Measurements from ENCODE around the gene SLC25A25. TPM values are rescaled to one million over a fixed set of nuclear protein-coding genes. Genes with fewer than 3 reads are reported as not detected.

SLC25A25 gene
- total and polyA plus RNA-seq, 2 experiments from 2014 or later: 8.2 to 20.2 TPM

- H3K27me3 ChIP-seq (replicated peaks; ENCODE audit: insufficient read depth): no peaks in the 10 kb centered on the region
- in situ Hi-C loops (cut with MboI): no loop called here
- H3K79me2 ChIP-seq (ENCODE audit: insufficient read depth): no peaks in the 10 kb centered on the region
- H2AFZ ChIP-seq: no peak overlapping the region
- no peak overlapping the region for H3K4me3 ChIP-seq
- no peak overlapping the region for H3K27ac ChIP-seq
- WGBS, 2 experiments (ENCODE audit: low coverage in 1 of 2, low lambda C conversion rate in 2 of 2, missing lambda C conversion rate in 2 of 2): 37 to 49% methylated on average over 8 of the region's 8 CpGs
- no peaks in the 10 kb centered on the region for H3K9me2 ChIP-seq (ENCODE audit: insufficient read depth)
- H3K9me3 ChIP-seq (ENCODE audit: low read depth): no peaks in the 10 kb centered on the region
- 0 out of 2 replicates have a peak, but pooled peaks cover 3% of the 10 kb centered on the region for H3K4me1 ChIP-seq (ENCODE audit: insufficient read depth)
- no peaks in the 10 kb centered on the region for H3K36me3 ChIP-seq (ENCODE audit: low read depth)
- H3F3A ChIP-seq (ENCODE audit: insufficient read depth): no peaks in the 10 kb centered on the region
- no peaks in the 10 kb centered on the region for H4K20me1 ChIP-seq (ENCODE audit: insufficient read depth)
- no peak for DNase-seq
- no peak overlapping the region for H3K9ac ChIP-seq
- TF ChIP-seq EZH2phosphoT487 (IDR thresholded peaks at IDR 0.05; ENCODE audit: insufficient read depth, low read depth) (no peak), EZH2 (IDR thresholded peaks at IDR 0.05; ENCODE audit: insufficient read depth, poor library complexity, severe bottlenecking) (no peak)
- no peak overlapping the region for H3K4me2 ChIP-seq (ENCODE audit: unreplicated experiment)
Measured at GRCh38 chr9:128145536-128145935, 77.5 kb downstream of the SLC25A25 start.

GRCh38 chr9:128145951-128146351 lies 77.9 kb downstream of the SLC25A25 start:
- Histone ChIP-seq H3K4me2 (ENCODE audit: unreplicated experiment) (no peak overlapping the region), H2AFZ (no peak overlapping the region), H3K36me3 (ENCODE audit: low read depth) (no peaks in the 10 kb centered on the region), H3K9me3 (ENCODE audit: low read depth) (no peaks in the 10 kb centered on the region), H3K4me3 (no peak overlapping the region), H3K27ac (no peak overlapping the region), H3K9me2 (ENCODE audit: insufficient read depth) (no peaks in the 10 kb centered on the region), H3F3A (ENCODE audit: insufficient read depth) (no peaks in the 10 kb centered on the region), H3K27me3 (replicated peaks; ENCODE audit: insufficient read depth) (no peaks in the 10 kb centered on the region), H4K20me1 (ENCODE audit: insufficient read depth) (no peaks in the 10 kb centered on the region), H3K9ac (no peak overlapping the region), H3K4me1 (ENCODE audit: insufficient read depth) (0 out of 2 replicates have a peak, but pooled peaks cover 3% of the 10 kb centered on the region), H3K79me2 (ENCODE audit: insufficient read depth) (no peaks in the 10 kb centered on the region)
- no peak for DNase-seq
- in situ Hi-C loops (cut with MboI): no loop called here
- no peak for TF ChIP-seq EZH2 (IDR thresholded peaks at IDR 0.05; ENCODE audit: insufficient read depth, poor library complexity, severe bottlenecking)
- no peak for TF ChIP-seq EZH2phosphoT487 (IDR thresholded peaks at IDR 0.05; ENCODE audit: insufficient read depth, low read depth)
- 54 to 57% methylated on average over 10 to 13 of the region's 13 CpGs for WGBS, 2 experiments (ENCODE audit: low coverage in 1 of 2, low lambda C conversion rate in 2 of 2, missing lambda C conversion rate in 2 of 2)

GRCh38 chr9:128146591-128147120 lies 78.6 kb downstream of the SLC25A25 start:
- H3K9me2 ChIP-seq (ENCODE audit: insufficient read depth): no peaks in the 10 kb centered on the region
- H3K4me2 ChIP-seq (ENCODE audit: unreplicated experiment): no peak overlapping the region
- H3K36me3 ChIP-seq (ENCODE audit: low read depth): no peaks in the 10 kb centered on the region
- 77 to 86% methylated on average over 7 to 8 of the region's 8 CpGs for WGBS, 2 experiments (ENCODE audit: low coverage in 1 of 2, low lambda C conversion rate in 2 of 2, missing lambda C conversion rate in 2 of 2)
- no peaks in the 10 kb centered on the region for H3K9me3 ChIP-seq (ENCODE audit: low read depth)
- TF ChIP-seq EZH2 (IDR thresholded peaks at IDR 0.05; ENCODE audit: insufficient read depth, poor library complexity, severe bottlenecking) (no peak), EZH2phosphoT487 (IDR thresholded peaks at IDR 0.05; ENCODE audit: insufficient read depth, low read depth) (no peak)
- in situ Hi-C loops (cut with MboI): no loop called here
- H3K27ac ChIP-seq: no peak overlapping the region
- no peaks in the 10 kb centered on the region for H4K20me1 ChIP-seq (ENCODE audit: insufficient read depth)
- 0 out of 2 replicates have a peak, but pooled peaks cover 3% of the 10 kb centered on the region for H3K4me1 ChIP-seq (ENCODE audit: insufficient read depth)
- no peaks in the 10 kb centered on the region for H3K79me2 ChIP-seq (ENCODE audit: insufficient read depth)
- H3K27me3 ChIP-seq (replicated peaks; ENCODE audit: insufficient read depth): no peaks in the 10 kb centered on the region
- H3F3A ChIP-seq (ENCODE audit: insufficient read depth): no peaks in the 10 kb centered on the region
- no peak overlapping the region for H3K9ac ChIP-seq
- no peak overlapping the region for H2AFZ ChIP-seq
- DNase-seq: no peak
- no peak overlapping the region for H3K4me3 ChIP-seq

GRCh38 chr9:128148509-128149000 lies 80.5 kb downstream of the SLC25A25 start:
- H3K9me3 ChIP-seq (ENCODE audit: low read depth): no peaks in the 10 kb centered on the region
- H3K27me3 ChIP-seq (replicated peaks; ENCODE audit: insufficient read depth): no peaks in the 10 kb centered on the region
- H3K9ac ChIP-seq: no peak overlapping the region
- in situ Hi-C loops (cut with MboI): no loop called here
- 69 to 75% methylated on average over 5 of the region's 5 CpGs for WGBS, 2 experiments (ENCODE audit: low coverage in 1 of 2, low lambda C conversion rate in 2 of 2, missing lambda C conversion rate in 2 of 2)
- no peaks in the 10 kb centered on the region for H3K36me3 ChIP-seq (ENCODE audit: low read depth)
- no peak overlapping the region for H2AFZ ChIP-seq
- TF ChIP-seq EZH2phosphoT487 (IDR thresholded peaks at IDR 0.05; ENCODE audit: insufficient read depth, low read depth) (no peak), EZH2 (IDR thresholded peaks at IDR 0.05; ENCODE audit: insufficient read depth, poor library complexity, severe bottlenecking) (no peak)
- H3K79me2 ChIP-seq (ENCODE audit: insufficient read depth): no peaks in the 10 kb centered on the region
- DNase-seq: no peak
- H3K9me2 ChIP-seq (ENCODE audit: insufficient read depth): no peaks in the 10 kb centered on the region
- H3K4me1 ChIP-seq (ENCODE audit: insufficient read depth): 0 out of 2 replicates have a peak, but pooled peaks cover under 1% of the 10 kb centered on the region
- no peak overlapping the region for H3K4me3 ChIP-seq
- no peaks in the 10 kb centered on the region for H4K20me1 ChIP-seq (ENCODE audit: insufficient read depth)
- H3K27ac ChIP-seq: no peak overlapping the region
- H3K4me2 ChIP-seq (ENCODE audit: unreplicated experiment): no peak overlapping the region
- H3F3A ChIP-seq (ENCODE audit: insufficient read depth): no peaks in the 10 kb centered on the region
